ENCODE data around the gene SLC27A3. TPM values are rescaled to one million over a fixed set of nuclear protein-coding genes. Genes with fewer than 3 reads are reported as not detected.

SLC27A3 gene
- total RNA-seq, 1 donor from 2014 or later = 315 TPM

- intact Hi-C loops (cut with DNase I) = loop anchor here (10.0 kb wide), 1 partner anchor 361 kb away; the partner anchor contains the start of gene NUP210L
- no peak overlapping the region for H3K4me3 ChIP-seq
- H3K4me1 ChIP-seq = peaks cover 0 to 15% of the 10 kb centered on the region in 2 donors
- no peaks in the 10 kb centered on the region for H3K36me3 ChIP-seq
- no peaks in the 10 kb centered on the region for H3K27me3 ChIP-seq
- no peak overlapping the region for H3K27ac ChIP-seq
- no peak for DNase-seq (ENCODE audit: low spot score in 2 of 2)
- no peak for TF ChIP-seq CTCF (IDR thresholded peaks at IDR 0.05)
- no peaks in the 10 kb centered on the region for H3K9me3 ChIP-seq
Measured at GRCh38 chr1:153793261-153793972, 18.2 kb downstream of the SLC27A3 start.

GRCh38 chr1:153793973-153794615, 18.9 kb downstream of the SLC27A3 start:
- Histone ChIP-seq H3K9me3 (no peaks in the 10 kb centered on the region), H3K36me3 (no peaks in the 10 kb centered on the region), H3K27me3 (no peaks in the 10 kb centered on the region), H3K4me1 (peaks cover 0 to 13% of the 10 kb centered on the region in 2 donors), H3K27ac (no peak overlapping the region), H3K4me3 (no peak overlapping the region)
- TF ChIP-seq CTCF (IDR thresholded peaks at IDR 0.05) = no peak
- intact Hi-C loops (cut with DNase I) = loop anchor here (10.0 kb wide), 1 partner anchor 361 kb away; the partner anchor contains the start of gene NUP210L
- DNase-seq (ENCODE audit: low spot score in 2 of 2) = no peak

- no peaks in the 10 kb centered on the region for H3K36me3 ChIP-seq
- intact Hi-C loops (cut with DNase I) = loop anchor here (10.0 kb wide), 1 partner anchor 360 kb away; the partner anchor contains the start of gene NUP210L
- H3K4me1 ChIP-seq = peaks cover 0 to 6% of the 10 kb centered on the region in 2 donors
- no peaks in the 10 kb centered on the region for H3K27me3 ChIP-seq
- no peak overlapping the region for H3K27ac ChIP-seq
- DNase-seq (ENCODE audit: low spot score in 2 of 2) = no peak
- H3K9me3 ChIP-seq = no peaks in the 10 kb centered on the region
- H3K4me3 ChIP-seq = no peak overlapping the region
- no peak for TF ChIP-seq CTCF (IDR thresholded peaks at IDR 0.05)
Measured at GRCh38 chr1:153794624-153795329, 19.6 kb downstream of the SLC27A3 start.

- Histone ChIP-seq H3K36me3 (no peaks in the 10 kb centered on the region), H3K4me3 (no peak overlapping the region), H3K4me1 (peaks cover 0 to 5% of the 10 kb centered on the region in 2 donors), H3K27ac (no peak overlapping the region), H3K9me3 (no peaks in the 10 kb centered on the region), H3K27me3 (no peaks in the 10 kb centered on the region)
- no peak for DNase-seq (ENCODE audit: low spot score in 2 of 2)
- TF ChIP-seq CTCF (IDR thresholded peaks at IDR 0.05) = no peak
- intact Hi-C loops (cut with DNase I) = loop anchor here (10.0 kb wide), 1 partner anchor 359 kb away; the partner anchor contains the start of gene NUP210L
Measured at GRCh38 chr1:153795330-153795837, 20.2 kb downstream of the SLC27A3 start.

GRCh38 chr1:153795934-153796785, 21.0 kb downstream of the SLC27A3 start:
- H3K36me3 ChIP-seq = no peaks in the 10 kb centered on the region
- H3K27ac ChIP-seq = no peak overlapping the region
- TF ChIP-seq CTCF (IDR thresholded peaks at IDR 0.05) = no peak
- no peaks in the 10 kb centered on the region for H3K27me3 ChIP-seq
- H3K4me1 ChIP-seq = peaks cover 0 to 5% of the 10 kb centered on the region in 2 donors
- H3K4me3 ChIP-seq = no peak overlapping the region
- H3K9me3 ChIP-seq = no peaks in the 10 kb centered on the region
- DNase-seq (ENCODE audit: low spot score in 2 of 2) = no peak
- intact Hi-C loops (cut with DNase I) = loop anchor here (2.0 to 10.0 kb wide), 2 partner anchors 191 to 359 kb away; partner anchors contain the start of genes NUP210L and RAB13

Measured in ascending aorta (tissue), 2 donors.